ENCODE results near the gene PJVK.
"Not testable (repeated sequence)": the region's sequence is repeated elsewhere in the genome, so short reads cannot be mapped to it uniquely, and the experiment has no call there.

Gene PJVK

GRCh38 chr2:178436662-178437061, 14.5 kb upstream of the PJVK start:
- DNase-seq = no peak

GRCh38 chr2:178441426-178441825, 9.8 kb upstream of the PJVK start:
- no peak for DNase-seq

- no peak for DNase-seq
Observed at GRCh38 chr2:178448968-178449661, 2.1 kb upstream of the PJVK start.

- DNase-seq = peak in 1 of 2 donors; percentile 6
Observed at GRCh38 chr2:178449700-178450523, 1.3 kb upstream of the PJVK start.

GRCh38 chr2:178450524-178450773, 729 bp upstream of the PJVK start:
- no peak for DNase-seq

- DNase-seq = no peak
Observed at GRCh38 chr2:178452334-178452733, 1.2 kb downstream of the PJVK start.

- no peak for DNase-seq
Observed at GRCh38 chr2:178452870-178453269, 1.7 kb downstream of the PJVK start.

- no peak for DNase-seq
Observed at GRCh38 chr2:178455947-178456346, 4.8 kb downstream of the PJVK start.

GRCh38 chr2:178457390-178457886, 6.3 kb downstream of the PJVK start:
- no peak for DNase-seq

GRCh38 chr2:178469219-178469849, 18.2 kb downstream of the PJVK start:
- no peak for DNase-seq

GRCh38 chr2:178471313-178471712, 20.1 kb downstream of the PJVK start:
- not testable (repeated sequence) for DNase-seq

GRCh38 chr2:178473373-178473772, 22.2 kb downstream of the PJVK start:
- DNase-seq = no peak

- no peak for DNase-seq
Observed at GRCh38 chr2:178473931-178474330, 22.8 kb downstream of the PJVK start.

GRCh38 chr2:178474560-178474959, 23.4 kb downstream of the PJVK start:
- DNase-seq = no peak

GRCh38 chr2:178476477-178476876, 25.3 kb downstream of the PJVK start:
- no peak for DNase-seq

- DNase-seq = no peak
Observed at GRCh38 chr2:178477443-178478129, 26.4 kb downstream of the PJVK start.

GRCh38 chr2:178478130-178478438, 26.9 kb downstream of the PJVK start:
- peak in 1 of 2 donors; percentile 11 for DNase-seq

GRCh38 chr2:178478439-178479274, 27.5 kb downstream of the PJVK start, which contains the start of gene FKBP7:
Gene FKBP7, minus strand, starts transcription at chr2:178478600. Its CDS starts 101 bp downstream, at chr2:178478499.
- peak; percentile 79 to 88 for DNase-seq

- DNase-seq = no peak
Observed at GRCh38 chr2:178479275-178479616, 28.1 kb downstream of the PJVK start.

- no peak for DNase-seq
Observed at GRCh38 chr2:178479758-178480226, 28.6 kb downstream of the PJVK start.

- peak; percentile 95 to 98 for DNase-seq
Observed at GRCh38 chr2:178480227-178481181, 29.3 kb downstream of the PJVK start, which contains the start of gene PLEKHA3. Gene PLEKHA3, plus strand, starts transcription at chr2:178480457. Its CDS starts 413 bp downstream, at chr2:178480870.

All from inflammatory macrophage (primary cell).